HG02642 (cell line): ENCODE measurements around the gene UVRAG.

ENCODE experiments used
- ATAC-seq: cut with Tn5 transposase; IDR thresholded peaks from one replicate; pipeline ENCODE4 v1.9.1; 2021; ENCODE audit warnings: mild to moderate bottlenecking; ENCODE audit not compliant: unreplicated experiment, poor library complexity

UVRAG gene

DNA sequence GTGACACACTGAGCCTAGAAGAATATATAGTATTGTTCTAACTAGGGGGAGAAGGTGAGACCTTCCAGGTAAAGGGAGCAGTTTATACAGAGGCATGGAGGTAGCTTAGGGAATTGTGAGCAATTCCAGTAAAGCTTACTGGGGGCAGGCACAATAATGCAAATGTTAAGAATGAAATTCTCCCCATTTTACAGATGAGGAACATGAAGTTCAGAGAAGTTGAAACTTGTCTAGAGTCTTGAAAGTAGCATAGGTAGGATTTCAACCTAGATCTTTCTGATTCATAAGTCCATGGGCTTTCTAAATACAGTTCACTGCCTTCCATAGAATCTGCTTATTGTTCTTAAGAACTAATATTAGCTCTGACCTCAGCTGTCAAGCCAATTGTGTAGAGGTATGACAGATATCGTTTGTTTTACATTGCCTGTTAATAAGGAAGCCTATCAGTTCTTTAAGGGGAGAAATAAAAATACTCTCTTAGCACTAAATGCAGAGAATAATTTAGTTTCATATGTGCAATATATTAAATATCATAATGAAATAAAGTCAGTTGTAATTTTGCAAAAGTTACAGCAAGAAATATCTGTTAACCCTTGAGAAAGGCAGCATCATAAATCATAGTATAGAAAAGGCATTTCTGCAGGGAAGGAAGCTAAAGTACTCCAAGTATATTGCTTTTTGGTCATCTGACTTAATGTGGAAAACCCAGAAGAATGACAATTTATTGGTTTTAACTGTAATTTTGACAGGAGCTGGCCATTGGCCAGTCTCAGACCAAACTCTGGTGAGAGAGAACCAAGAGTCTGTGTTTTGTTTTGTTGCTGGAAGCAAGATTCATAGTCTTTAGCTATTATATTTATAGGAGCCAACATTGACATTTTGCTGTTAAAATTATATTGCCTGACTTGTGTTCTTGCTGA, 181.8 kb downstream of the UVRAG start:
- no peak for ATAC-seq

DNA sequence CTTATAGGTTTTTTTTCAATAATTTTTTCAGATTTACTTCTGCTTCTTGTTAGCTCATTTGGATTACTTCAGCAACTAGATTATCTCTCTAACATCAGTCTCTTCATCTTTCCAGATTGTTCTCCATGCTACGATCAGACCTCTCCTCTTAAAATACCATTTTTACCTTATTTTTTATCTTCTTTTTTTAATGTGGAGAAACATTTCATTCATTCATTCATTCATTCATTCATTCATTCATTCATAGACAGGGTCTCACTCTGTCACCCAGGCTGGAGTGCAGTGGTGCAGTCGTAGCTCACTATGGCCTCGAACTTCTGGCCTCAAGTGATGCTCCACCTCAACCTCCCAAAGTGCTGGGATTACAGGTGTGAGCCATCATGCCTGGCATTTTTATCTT, 189.4 kb downstream of the UVRAG start:
- no peak for ATAC-seq

DNA sequence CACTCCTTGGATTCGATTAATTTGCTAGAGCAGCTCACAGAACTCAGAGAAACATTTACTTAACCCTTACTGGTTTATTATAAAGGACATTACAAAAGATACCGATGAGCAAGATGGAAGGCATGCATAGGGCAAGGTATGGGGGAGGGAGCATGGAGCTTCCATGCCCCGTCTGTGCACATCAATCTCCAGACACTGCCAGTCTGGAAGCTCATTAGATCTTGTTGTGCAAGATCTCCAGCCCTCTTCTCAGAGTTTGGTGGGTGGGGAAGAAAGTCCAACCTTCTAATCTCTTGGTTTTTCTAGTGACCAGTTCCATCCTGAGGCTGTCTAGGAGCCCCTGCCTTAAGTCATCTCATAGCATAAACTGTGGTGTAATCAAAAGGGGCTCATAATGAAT, 190.7 kb downstream of the UVRAG start:
- ATAC-seq: no peak

DNA sequence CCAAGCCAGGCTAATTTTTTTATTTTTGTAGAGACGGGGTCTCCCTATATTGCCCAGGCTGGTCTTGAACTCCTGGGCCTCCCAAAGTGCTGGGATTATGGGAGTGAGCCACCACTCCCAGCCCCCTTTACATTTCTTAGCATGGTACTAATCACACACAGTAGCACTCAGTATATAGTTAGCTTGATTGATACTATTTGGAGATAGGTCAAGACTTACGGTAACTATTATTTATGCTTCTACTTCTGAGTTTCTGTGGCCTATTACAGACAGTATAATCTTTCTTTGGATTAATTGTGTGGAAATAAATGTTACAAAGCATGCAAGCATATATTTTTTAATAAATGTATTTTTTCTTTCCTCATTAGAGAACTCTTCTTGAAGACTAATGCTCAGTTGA, 192.2 kb downstream of the UVRAG start:
- ATAC-seq: no peak

DNA sequence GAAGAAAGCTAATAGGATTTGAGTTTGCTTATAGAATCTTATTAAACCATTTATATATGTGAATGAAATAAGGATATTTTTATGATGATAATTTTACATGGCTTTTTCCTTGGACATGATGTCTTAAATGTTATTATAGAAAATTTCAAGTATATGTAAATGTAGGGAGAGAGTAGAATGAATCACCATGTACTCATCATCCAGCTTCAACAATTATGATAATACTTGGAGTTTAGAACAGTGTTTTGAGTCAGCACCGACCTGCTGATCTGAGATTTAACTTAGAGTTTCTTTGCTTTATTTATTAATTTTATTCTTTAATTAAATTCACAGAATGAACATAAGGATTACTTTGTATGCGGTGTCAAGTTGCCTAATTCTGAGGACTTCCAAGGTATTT, 193.5 kb downstream of the UVRAG start:
- no peak for ATAC-seq

DNA sequence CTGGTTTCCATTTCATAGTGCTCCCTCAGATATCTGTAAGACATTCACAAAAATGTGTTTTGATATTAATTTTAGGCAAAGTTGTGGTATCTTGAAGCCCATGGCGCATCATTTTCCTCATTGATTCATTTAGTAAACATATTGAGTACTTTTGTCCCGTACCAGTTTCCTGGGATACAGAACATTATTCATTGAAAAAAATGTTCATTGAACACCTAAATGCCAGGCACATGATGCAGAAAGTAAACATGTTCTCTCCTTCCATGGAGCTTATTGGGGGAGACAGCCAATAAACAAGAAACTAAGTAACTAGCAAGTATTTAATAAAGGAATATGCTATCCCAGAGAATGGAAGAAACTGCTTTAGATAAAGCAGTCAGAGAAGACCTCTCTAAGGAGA, 195.0 kb downstream of the UVRAG start:
- no peak for ATAC-seq

DNA sequence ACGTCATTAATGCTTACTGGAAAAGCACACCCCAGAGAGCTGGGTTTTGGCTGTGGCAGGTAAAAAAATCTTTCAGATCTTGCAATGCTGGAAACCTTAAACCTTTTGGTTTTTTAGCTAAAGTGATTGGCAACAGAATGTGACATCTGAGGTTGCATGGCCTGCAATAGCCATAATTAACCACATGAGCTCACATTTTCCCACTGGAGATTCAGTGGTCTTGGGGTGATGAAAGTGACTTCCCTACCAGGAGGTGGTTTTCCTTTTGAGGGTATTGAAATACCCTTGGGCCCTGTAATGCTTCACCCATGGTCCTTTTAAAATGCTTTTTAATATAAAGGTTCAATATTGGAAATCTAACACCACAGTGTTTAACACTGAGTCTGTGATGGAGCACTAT, 198.5 kb downstream of the UVRAG start:
- no peak for ATAC-seq

DNA sequence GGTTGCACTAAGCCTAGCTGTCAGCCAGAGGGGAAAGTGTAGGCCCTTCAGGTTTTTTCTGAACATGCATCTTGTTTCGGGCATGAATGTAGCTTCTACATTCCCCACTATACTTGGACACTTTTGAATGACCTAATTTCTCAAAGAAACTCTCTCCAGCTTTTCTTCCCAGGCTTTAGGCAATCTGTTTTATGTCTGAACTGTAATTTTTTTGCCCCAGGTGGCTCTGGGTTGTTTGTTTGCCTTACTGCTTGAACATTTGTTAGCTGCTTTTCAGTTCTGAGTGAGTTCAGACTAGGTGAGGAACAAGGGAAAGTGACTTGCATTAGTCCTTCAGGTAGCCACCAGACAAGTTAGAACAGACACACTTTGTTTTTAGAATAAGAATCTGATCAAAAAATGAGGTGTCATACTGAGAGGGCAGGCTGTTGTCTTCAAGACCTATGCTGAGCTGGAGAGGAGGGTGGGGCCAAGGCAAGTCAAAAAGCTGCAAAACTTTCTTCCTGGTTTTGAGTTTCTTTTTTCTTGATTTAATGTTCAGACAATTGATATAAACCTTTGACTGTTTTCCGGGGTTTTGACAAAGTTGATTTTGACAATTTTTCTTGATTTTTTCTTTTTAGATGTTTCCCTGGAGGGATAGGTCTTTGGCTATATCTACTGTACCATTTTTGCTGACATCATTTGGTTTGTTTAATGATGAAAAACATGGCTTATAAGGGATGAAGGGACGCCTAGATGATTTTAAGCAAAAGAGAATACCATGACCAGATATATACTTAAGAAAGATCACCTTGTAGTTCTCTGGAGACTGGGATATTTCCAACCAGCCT, 208.4 kb downstream of the UVRAG start:
- no peak for ATAC-seq

DNA sequence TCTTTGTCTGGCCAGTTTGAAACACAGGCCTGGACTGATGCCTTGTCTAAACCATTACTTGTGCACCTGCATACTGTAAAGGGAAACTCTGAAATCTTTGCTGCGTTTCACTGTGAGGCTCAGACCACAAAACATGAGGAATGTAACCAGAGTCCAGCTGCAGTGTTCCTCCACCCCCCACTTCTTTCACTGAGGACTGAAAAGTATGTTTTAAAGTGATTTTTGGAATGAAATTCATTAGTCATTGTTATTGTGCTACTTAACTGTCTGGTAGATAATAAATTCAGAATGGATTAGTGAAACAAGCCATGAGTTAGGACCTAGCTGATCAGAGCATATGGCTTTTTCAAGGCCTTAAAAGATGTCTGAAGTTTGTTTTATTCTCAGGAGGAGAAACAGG, 210.1 kb downstream of the UVRAG start:
- ATAC-seq: no peak

DNA sequence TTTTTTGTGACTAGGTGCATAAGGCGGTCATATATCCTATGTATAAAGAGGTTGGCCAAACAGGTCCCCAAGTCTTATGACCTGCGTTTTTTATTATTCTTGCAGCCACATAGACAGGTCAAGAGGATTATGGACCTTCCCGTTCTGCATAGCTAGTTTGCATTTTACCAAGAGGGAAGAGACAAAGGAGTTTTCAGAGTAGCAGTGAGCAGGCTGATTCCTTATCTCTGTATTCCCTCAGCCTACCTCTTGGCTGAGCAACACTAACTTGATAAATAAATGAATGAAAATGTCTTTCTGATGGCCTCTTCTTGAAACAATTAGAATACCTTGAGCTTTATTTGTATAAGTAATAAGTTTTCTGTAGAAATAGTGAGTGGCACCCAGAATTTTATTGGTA, 210.8 kb downstream of the UVRAG start:
- ATAC-seq: no peak

DNA sequence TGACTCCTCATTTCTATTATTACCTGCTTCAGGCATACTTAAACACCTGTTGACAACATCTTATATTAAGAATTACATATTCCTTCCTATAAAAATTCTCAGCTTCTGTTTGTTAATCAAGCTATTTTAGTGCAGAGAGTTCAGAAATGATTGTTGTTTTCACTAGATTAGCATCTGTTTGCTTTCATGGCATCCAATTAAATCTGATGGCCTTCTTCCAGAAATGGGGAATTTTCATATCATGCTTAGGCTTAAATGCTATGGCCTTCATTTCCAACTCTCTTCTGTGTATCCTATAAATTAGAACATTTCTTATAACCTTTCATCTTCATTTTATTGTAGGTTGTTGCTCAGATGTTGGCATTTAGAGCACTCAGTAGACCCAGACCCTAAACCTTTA, 211.3 kb downstream of the UVRAG start:
- ATAC-seq: no peak

DNA sequence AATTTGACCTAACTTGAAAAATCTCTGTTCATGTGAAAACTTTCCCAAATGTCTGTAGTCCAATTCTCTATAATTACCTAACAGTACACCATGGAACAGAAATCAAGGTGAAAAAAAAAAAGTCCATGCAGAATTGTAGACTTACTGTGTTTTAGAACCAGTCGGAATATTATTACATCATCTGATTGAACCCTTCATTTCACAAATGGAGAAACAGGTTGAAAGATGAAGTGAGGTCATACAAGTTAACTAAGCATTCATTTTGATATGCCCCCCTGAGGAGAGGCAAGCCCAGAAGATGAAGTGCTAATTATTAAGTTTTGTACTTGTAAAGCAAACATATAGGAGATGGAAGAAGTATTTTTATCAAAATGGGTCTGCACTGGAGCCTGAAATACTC, 211.9 kb downstream of the UVRAG start:
- no peak for ATAC-seq

DNA sequence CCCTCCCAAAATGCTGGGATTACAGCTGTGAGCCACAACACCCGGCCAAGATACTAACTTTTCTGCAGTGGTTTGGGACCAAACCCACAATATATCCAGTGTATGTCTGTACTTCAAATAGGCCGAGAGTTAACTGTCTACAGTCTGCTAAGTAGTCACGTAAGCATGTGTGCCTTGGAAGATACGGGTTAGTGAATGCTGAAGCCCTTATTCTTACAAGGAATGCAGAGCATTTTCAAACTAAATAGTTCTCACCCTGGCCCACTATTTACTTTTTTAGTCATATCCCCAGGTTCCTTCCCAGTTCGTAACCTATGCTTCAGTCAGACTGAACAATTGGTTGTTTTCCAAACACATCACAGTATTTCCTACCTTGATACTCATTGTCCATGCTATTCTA, 215.3 kb downstream of the UVRAG start:
- no peak for ATAC-seq

DNA sequence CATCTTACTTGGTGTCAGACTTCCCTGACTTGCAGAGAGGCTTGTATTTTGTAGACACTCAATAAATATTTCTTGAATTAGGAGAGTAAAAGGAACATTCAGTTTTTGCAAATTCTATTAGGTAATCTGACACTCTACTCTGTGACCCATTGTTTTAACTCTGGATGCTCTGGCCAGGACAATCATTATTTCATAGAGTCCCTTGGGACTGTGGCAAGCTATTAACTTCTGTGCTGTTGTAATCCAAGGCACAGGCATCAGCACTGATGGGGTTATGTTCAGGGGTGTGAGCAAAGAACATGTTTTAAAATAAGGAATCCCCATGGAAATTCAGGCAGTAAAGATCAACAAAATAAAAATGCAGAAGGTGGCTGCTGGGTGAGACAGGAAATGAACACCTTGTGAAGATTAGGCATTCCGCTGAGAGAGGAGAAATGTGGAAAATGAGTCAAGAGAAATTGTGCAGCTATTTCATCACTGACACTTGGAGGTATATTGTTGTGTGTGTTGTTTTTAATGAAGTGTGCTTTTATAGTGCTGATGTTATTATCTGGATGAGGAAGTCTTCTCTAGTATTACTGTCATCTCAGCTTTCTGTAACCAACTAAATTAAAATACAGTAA, 216.1 kb downstream of the UVRAG start:
- no peak for ATAC-seq

DNA sequence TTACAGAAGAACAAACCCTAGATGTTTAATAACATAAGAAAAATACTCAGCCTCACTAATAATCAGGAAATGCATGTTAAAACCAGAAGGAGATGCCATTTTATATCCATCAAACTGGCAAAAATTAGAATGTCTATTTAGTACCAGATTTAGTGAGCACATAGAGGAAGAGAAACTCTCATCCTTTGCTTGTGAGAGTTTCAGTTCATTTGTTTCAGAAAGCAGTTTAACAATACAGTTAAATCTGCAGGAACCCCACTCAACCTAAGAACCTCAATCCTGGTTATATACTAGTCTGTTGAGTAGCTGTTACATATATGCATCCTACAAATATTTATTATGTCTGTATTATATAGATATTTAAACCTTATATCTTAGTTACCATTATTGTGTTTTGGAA, 218.7 kb downstream of the UVRAG start:
- no peak for ATAC-seq

DNA sequence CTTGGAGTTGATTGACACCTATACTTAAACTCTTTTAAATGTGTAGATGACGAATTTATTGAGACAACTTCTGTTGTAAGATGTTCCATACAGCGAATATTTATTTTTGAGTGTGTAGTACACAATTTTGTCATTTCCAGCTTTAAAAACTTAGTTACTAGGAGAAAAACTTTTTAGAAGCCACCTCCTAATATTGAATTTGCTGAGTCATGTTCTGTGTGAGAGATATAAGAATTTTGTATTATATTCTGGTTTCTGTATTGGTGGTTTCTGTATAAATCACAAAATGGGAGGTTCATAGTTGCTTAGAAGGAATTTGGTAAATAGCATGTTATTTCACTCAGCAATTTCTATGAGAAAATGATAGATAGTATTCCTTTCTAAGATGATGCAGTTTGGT, 220.0 kb downstream of the UVRAG start:
- ATAC-seq: no peak

DNA sequence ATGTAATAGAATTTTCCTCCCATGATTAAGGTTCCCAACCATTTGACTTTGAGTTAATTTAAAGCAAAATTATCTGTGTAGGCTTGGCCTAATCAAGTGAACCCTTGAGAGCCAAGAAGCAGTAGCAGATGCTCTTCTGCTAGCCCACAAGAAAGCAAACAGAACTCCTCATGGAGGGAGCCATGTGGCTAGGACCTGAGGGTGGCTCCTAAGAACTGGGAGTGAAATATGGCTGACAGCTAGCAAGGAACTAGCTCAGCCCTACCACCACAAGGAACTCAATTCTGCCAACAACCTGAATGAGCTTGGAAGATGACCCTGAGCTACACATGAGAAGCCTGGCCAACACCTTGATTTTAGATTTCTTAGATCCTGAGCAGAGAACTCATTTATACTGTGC, 223.6 kb downstream of the UVRAG start:
- ATAC-seq: no peak

DNA sequence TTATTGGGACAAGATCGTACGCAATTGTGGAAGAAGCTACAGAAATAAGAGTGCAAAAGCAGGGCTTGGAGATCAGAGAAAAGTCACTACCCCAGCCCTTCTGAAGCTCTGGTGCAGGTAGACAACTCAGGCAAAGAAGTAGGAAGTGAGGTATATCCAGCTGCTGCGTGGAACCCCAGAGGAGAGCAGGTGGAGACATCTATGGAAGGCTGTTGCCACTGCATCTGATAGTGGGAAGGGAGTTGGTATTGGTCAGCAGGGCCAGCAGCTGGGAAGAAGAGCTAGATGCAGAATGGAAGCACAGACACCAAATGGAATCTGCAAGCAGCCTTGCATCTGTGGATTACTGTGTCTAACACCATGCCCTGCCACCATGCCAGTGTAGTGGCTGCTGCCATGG, 226.2 kb downstream of the UVRAG start:
- no peak for ATAC-seq

DNA sequence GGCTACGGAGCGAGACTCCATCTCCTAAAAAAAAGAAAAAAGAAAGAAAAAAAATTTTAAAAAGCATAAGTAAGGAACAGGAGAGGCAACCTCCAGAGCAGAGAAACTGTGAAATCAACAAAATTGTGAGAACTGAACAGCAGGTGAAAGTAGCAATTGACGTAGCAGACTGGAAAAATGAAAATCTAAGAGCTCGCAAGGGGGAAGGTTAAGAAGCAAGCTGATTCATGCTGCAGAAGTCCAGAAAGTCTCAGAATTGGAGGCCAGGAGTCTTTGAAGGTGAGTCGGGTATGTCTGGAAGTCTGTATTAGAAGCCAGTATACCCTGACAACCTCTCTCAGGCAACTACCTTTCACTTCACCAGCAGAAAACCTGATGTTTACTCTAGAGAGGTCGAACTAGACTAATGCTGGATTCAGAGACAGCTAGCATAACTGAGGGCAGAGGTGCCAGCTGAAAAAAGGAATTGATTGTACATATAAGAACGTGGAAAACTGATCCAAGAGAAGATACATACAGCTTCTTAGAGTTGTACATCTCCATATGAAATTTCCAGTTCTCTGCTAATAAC, 229.8 kb downstream of the UVRAG start:
- ATAC-seq: no peak

DNA sequence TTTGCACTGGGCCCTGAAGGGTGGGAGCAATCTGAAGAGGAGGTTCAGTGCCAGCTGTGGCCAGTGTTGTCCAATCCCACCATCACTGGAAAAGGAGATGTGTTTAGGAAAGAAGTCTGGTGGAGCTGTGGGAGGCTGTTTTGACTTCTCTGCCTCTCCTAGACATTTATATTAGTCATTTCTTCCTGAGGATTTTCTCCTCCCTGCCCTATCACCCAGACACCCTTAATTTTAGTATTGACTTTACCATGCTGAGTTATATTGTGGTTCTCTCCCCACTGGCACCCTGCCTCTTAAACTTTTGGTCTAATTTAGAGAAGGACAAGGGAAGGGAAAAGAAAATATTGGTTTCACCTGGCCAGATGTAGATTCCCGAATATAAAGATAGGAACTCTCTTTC, 232.2 kb downstream of the UVRAG start:
- ATAC-seq: no peak

DNA sequence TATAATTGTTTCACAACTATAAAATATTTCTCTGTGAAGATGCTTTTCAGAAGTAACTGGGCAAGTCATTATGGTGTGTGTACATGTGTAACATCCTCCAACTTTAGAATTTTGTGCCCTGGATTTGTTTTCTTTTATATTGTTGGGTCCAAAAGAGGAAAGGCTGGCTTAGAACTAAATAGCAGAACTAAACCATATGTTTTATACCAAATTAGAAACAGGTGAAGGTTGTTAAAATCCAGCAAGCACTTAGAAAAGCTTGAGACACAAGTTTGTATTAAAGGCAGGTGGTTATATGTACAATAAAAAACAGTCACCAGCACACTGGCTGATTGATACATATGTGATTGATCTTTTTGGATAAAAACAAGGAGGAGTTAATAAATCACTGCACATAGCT, 232.8 kb downstream of the UVRAG start:
- no peak for ATAC-seq
